GM23338 (cell line): Measurements from ENCODE around the gene TRAF5. TPM values are rescaled to one million over a fixed set of nuclear protein-coding genes. Genes with fewer than 3 reads are reported as not detected.

Experiments
- ATAC-seq: fragments of 200-7000 bp; cut with Tn5 transposase; 3 replicates; pipeline ENCODE4 v1.9.1; 2020
- DNase-seq: peaks from one replicate; pipeline ENCODE4 v3.0.0-alpha.2; 2015; ENCODE audit warnings: low spot score
- H2AFZ ChIP-seq: fragments of 200-600 bp; sonication (generic); 2 replicates; pipeline ENCODE4 v1.8.0; 2016; ENCODE audit warnings: antibody characterized with exemption, mild to moderate bottlenecking, moderate library complexity
- H3F3A ChIP-seq: fragments of 200-600 bp; sonication (generic); replicated peaks from 2 replicates; pipeline ENCODE4 v1.8.0; 2017; ENCODE audit warnings: antibody characterized with exemption, mixed run types, low read depth
- H3K27ac ChIP-seq: fragments of 200-600 bp; sonication (generic); 2 replicates; pipeline ENCODE4 v1.6.1; 2016; ENCODE audit warnings: low read depth
- H3K27me3 ChIP-seq: fragments of 200-600 bp; sonication (generic); 2 replicates; pipeline ENCODE4 v1.8.0; 2016; ENCODE audit warnings: mild to moderate bottlenecking, mixed run types, moderate library complexity; ENCODE audit not compliant: insufficient read depth
- H3K36me3 ChIP-seq: fragments of 200-600 bp; sonication (generic); 2 replicates; pipeline ENCODE4 v1.8.0; 2016; ENCODE audit warnings: mild to moderate bottlenecking; ENCODE audit not compliant: insufficient read depth
- H3K4me1 ChIP-seq: fragments of 200-600 bp; sonication (generic); 2 replicates; pipeline ENCODE4 v1.8.0; 2016; ENCODE audit warnings: mild to moderate bottlenecking, moderate library complexity; ENCODE audit not compliant: insufficient read depth
- H3K4me2 ChIP-seq: fragments of 200-600 bp; sonication (generic); 2 replicates; pipeline ENCODE4 v1.7.1; 2017; ENCODE audit warnings: mixed run types
- H3K4me3 ChIP-seq: fragments of 200-600 bp; sonication (generic); 2 replicates; pipeline ENCODE4 v1.6.1; 2016; ENCODE audit warnings: mixed run types
- H3K79me2 ChIP-seq: fragments of 200-600 bp; sonication (generic); replicated peaks from 2 replicates; pipeline ENCODE4 v1.8.0; 2017; ENCODE audit warnings: mild to moderate bottlenecking; ENCODE audit not compliant: insufficient read depth
- H3K9me2 ChIP-seq: fragments of 200-600 bp; sonication (generic); 2 replicates; pipeline ENCODE4 v1.8.0; 2017; ENCODE audit not compliant: insufficient read depth
- H4K20me1 ChIP-seq: fragments of 200-600 bp; sonication (generic); replicated peaks from 2 replicates; pipeline ENCODE4 v1.8.0; 2017; ENCODE audit warnings: mild to moderate bottlenecking; ENCODE audit not compliant: insufficient read depth
- H3K27ac Mint-ChIP-seq: 2 replicates; pipeline ENCODE4 v1.8.0; 2020; ENCODE audit warnings: inconsistent platforms, mild to moderate bottlenecking, moderate library complexity, mixed read lengths
- H3K27me3 Mint-ChIP-seq: 3 replicates; pipeline ENCODE4 v1.8.0; 2022; ENCODE audit warnings: low read depth, mild to moderate bottlenecking, moderate library complexity, mixed read lengths, inconsistent platforms; ENCODE audit not compliant: insufficient read depth, poor library complexity
- H3K36me3 Mint-ChIP-seq: 3 replicates; pipeline ENCODE4 v1.8.0; 2021; ENCODE audit warnings: low read depth, mild to moderate bottlenecking, inconsistent platforms, moderate library complexity, mixed read lengths
- H3K4me1 Mint-ChIP-seq: 3 replicates; pipeline ENCODE4 v1.8.0; 2020; ENCODE audit warnings: mild to moderate bottlenecking, inconsistent platforms, mixed read lengths
- H3K4me3 Mint-ChIP-seq: 3 replicates; pipeline ENCODE4 v1.8.0; 2021; ENCODE audit warnings: moderate library complexity, mild to moderate bottlenecking, inconsistent platforms, mixed read lengths
- H3K9me3 Mint-ChIP-seq: 3 replicates; pipeline ENCODE4 v1.8.0; 2020; ENCODE audit warnings: moderate library complexity, mild to moderate bottlenecking, inconsistent platforms, mixed read lengths
- CREB1 ChIP-seq: fragments of 250-450 bp; sonication (Bioruptor Pico); IDR thresholded peaks from 2 replicates; pipeline ENCODE4 v1.5.0; 2020; ENCODE audit warnings: low read depth, mild to moderate bottlenecking, moderate library complexity
- CTCF ChIP-seq, 2 experiments: fragments of 200-600 bp in 1 of 2; sonication (generic) in 1 of 2; conservative IDR thresholded peaks; 2 replicates each; pipeline versions ENCODE4 v1.5.1 to v1.6.1; 2016 to 2017; ENCODE audit warnings: antibody characterized with exemption in 2 of 2, low read depth in 2 of 2, mild to moderate bottlenecking in 2 of 2, moderate library complexity in 1 of 2
- ETS1 ChIP-seq: IDR thresholded peaks from 2 replicates; pipeline ENCODE4 v1.6.1; 2016; ENCODE audit warnings: antibody characterized with exemption
- EZH2 ChIP-seq: fragments of 200-600 bp; sonication (generic); IDR thresholded peaks from one replicate; pipeline ENCODE4 v1.8.0; 2017; ENCODE audit warnings: antibody characterized with exemption, mild to moderate bottlenecking, low read depth; ENCODE audit not compliant: unreplicated experiment
- EZH2phosphoT487 ChIP-seq: fragments of 200-600 bp; sonication (generic); IDR thresholded peaks from one replicate; pipeline ENCODE4 v1.8.1; 2018; ENCODE audit warnings: antibody characterized with exemption; ENCODE audit not compliant: unreplicated experiment
- JUNB ChIP-seq: IDR thresholded peaks from one replicate; pipeline ENCODE4 v1.6.1; 2016; ENCODE audit warnings: antibody characterized with exemption; ENCODE audit not compliant: unreplicated experiment
- NANOG ChIP-seq: IDR thresholded peaks from 2 replicates; pipeline ENCODE4 v1.6.1; 2016; ENCODE audit warnings: antibody characterized with exemption, borderline replicate concordance
- POLR2AphosphoS5 ChIP-seq: IDR thresholded peaks from 2 replicates; pipeline ENCODE4 v1.6.1; 2016; ENCODE audit warnings: antibody characterized with exemption, low read depth
- STAT1 ChIP-seq: IDR thresholded peaks from one replicate; pipeline ENCODE4 v1.6.1; 2016; ENCODE audit warnings: antibody characterized with exemption; ENCODE audit not compliant: unreplicated experiment
- ZNF114 ChIP-seq: fragments of 250-450 bp; sonication (Bioruptor Pico); IDR thresholded peaks from 2 replicates; pipeline ENCODE4 v1.5.0; 2020; ENCODE audit warnings: mild to moderate bottlenecking, moderate library complexity
- ZNF331 ChIP-seq: fragments of 250-450 bp; sonication (Bioruptor Pico); IDR thresholded peaks from 2 replicates; pipeline ENCODE4 v1.5.0; 2020; ENCODE audit warnings: low read depth, mild to moderate bottlenecking, moderate library complexity
- polyA plus RNA-seq: library from polyadenylated mRNA; unstranded; fragments of >200 nt; fragmentation: Nextera tagmentation; extraction: Ambion mirVana; gene quantifications from 2 replicates; pipeline ENCODE4 v1.2.1, GENCODE V29; 2016
- total RNA-seq: library from RNA; depleted of rRNA; stranded (reverse); fragments of >200 nt; shearing (Covaris generic); gene quantifications from 2 replicates; pipeline ENCODE4 v1.2.3, GENCODE V29; 2014
- TF ChIP-seq, protein P1 (sequence below): IDR thresholded peaks from one replicate; pipeline ENCODE4 v1.6.1; 2018; ENCODE audit warnings: antibody characterized with exemption; ENCODE audit not compliant: unreplicated experiment
- TF ChIP-seq, protein P2 (sequence below): fragments of 250-450 bp; sonication (Bioruptor Pico); IDR thresholded peaks from 2 replicates; pipeline ENCODE4 v1.5.0; 2020; ENCODE audit warnings: mild to moderate bottlenecking, moderate library complexity

Gene TRAF5
- total and polyA plus RNA-seq, 2 experiments from 2014 or later: 9.2 to 18.9 TPM

DNA sequence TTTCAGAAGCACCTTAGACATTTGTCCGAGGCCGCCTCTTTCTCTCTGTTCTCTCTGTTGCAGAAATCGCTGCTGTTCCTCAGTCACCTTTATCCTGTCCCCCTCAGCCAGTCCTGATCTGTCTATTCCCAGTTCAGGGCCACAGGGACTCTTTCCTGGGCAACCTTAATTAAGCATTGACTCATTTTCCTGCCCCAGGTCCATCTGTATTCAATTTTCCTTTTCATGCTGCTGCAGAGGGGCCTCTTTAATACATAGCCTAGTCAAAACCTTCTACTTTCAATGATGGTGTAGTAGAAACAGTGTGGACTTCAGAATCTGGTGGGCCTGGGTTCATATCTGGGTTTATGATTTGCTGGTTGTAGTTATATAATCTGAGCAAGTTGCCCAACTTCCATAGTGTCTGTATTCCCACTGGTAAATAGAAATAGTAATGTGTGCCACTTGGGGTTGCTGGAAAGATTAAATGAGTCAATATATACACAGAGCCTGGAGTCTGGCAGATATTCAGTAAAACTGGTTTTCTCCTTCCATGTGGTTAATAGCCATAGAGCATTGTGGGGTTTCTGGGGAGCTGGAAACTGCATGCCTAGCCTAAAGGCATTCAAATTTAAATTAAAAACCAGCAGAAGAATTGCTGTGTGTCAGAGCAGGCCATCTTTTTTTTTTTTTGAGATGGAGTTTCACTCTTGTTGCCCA, 4.5 kb downstream of the TRAF5 start:
- Histone ChIP-seq H3F3A (no peaks in the 10 kb centered on the region), H3K4me1 (peaks cover 39% of the 10 kb centered on the region), H3K36me3 (no peaks in the 10 kb centered on the region), H3K4me3 (no peak overlapping the region), H2AFZ (no peak overlapping the region), H3K27ac (no peak overlapping the region), H3K4me2 (no peak overlapping the region), H4K20me1 (no peaks in the 10 kb centered on the region; the same call in 1 of the 2 replicates), H3K9me2 (no peaks in the 10 kb centered on the region), H3K27me3 (peaks cover 12% of the 10 kb centered on the region), H3K79me2 (peaks cover 67% of the 10 kb centered on the region)
- no peak overlapping the region; the same call in 2 of the 3 replicates for H3K4me3 Mint-ChIP-seq
- H3K36me3 Mint-ChIP-seq: peaks cover 9% of the 10 kb centered on the region
- TF ChIP-seq NANOG (no peak), STAT1 (no peak), CTCF (conservative IDR thresholded peaks at IDR 0.05; ENCODE audit: low read depth in 2 of 2) (no peak), EZH2 (no peak), JUNB (no peak), CREB1 (CRISPR knock-in tag) (no peak), ZNF114 (CRISPR knock-in tag) (no peak), ZNF331 (no peak), ETS1 (no peak), EZH2phosphoT487 (no peak), POLR2AphosphoS5 (no peak)
- TF ChIP-seq, protein P1, sequence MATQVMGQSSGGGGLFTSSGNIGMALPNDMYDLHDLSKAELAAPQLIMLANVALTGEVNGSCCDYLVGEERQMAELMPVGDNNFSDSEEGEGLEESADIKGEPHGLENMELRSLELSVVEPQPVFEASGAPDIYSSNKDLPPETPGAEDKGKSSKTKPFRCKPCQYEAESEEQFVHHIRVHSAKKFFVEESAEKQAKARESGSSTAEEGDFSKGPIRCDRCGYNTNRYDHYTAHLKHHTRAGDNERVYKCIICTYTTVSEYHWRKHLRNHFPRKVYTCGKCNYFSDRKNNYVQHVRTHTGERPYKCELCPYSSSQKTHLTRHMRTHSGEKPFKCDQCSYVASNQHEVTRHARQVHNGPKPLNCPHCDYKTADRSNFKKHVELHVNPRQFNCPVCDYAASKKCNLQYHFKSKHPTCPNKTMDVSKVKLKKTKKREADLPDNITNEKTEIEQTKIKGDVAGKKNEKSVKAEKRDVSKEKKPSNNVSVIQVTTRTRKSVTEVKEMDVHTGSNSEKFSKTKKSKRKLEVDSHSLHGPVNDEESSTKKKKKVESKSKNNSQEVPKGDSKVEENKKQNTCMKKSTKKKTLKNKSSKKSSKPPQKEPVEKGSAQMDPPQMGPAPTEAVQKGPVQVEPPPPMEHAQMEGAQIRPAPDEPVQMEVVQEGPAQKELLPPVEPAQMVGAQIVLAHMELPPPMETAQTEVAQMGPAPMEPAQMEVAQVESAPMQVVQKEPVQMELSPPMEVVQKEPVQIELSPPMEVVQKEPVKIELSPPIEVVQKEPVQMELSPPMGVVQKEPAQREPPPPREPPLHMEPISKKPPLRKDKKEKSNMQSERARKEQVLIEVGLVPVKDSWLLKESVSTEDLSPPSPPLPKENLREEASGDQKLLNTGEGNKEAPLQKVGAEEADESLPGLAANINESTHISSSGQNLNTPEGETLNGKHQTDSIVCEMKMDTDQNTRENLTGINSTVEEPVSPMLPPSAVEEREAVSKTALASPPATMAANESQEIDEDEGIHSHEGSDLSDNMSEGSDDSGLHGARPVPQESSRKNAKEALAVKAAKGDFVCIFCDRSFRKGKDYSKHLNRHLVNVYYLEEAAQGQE: no peak
- TF ChIP-seq, protein P2, sequence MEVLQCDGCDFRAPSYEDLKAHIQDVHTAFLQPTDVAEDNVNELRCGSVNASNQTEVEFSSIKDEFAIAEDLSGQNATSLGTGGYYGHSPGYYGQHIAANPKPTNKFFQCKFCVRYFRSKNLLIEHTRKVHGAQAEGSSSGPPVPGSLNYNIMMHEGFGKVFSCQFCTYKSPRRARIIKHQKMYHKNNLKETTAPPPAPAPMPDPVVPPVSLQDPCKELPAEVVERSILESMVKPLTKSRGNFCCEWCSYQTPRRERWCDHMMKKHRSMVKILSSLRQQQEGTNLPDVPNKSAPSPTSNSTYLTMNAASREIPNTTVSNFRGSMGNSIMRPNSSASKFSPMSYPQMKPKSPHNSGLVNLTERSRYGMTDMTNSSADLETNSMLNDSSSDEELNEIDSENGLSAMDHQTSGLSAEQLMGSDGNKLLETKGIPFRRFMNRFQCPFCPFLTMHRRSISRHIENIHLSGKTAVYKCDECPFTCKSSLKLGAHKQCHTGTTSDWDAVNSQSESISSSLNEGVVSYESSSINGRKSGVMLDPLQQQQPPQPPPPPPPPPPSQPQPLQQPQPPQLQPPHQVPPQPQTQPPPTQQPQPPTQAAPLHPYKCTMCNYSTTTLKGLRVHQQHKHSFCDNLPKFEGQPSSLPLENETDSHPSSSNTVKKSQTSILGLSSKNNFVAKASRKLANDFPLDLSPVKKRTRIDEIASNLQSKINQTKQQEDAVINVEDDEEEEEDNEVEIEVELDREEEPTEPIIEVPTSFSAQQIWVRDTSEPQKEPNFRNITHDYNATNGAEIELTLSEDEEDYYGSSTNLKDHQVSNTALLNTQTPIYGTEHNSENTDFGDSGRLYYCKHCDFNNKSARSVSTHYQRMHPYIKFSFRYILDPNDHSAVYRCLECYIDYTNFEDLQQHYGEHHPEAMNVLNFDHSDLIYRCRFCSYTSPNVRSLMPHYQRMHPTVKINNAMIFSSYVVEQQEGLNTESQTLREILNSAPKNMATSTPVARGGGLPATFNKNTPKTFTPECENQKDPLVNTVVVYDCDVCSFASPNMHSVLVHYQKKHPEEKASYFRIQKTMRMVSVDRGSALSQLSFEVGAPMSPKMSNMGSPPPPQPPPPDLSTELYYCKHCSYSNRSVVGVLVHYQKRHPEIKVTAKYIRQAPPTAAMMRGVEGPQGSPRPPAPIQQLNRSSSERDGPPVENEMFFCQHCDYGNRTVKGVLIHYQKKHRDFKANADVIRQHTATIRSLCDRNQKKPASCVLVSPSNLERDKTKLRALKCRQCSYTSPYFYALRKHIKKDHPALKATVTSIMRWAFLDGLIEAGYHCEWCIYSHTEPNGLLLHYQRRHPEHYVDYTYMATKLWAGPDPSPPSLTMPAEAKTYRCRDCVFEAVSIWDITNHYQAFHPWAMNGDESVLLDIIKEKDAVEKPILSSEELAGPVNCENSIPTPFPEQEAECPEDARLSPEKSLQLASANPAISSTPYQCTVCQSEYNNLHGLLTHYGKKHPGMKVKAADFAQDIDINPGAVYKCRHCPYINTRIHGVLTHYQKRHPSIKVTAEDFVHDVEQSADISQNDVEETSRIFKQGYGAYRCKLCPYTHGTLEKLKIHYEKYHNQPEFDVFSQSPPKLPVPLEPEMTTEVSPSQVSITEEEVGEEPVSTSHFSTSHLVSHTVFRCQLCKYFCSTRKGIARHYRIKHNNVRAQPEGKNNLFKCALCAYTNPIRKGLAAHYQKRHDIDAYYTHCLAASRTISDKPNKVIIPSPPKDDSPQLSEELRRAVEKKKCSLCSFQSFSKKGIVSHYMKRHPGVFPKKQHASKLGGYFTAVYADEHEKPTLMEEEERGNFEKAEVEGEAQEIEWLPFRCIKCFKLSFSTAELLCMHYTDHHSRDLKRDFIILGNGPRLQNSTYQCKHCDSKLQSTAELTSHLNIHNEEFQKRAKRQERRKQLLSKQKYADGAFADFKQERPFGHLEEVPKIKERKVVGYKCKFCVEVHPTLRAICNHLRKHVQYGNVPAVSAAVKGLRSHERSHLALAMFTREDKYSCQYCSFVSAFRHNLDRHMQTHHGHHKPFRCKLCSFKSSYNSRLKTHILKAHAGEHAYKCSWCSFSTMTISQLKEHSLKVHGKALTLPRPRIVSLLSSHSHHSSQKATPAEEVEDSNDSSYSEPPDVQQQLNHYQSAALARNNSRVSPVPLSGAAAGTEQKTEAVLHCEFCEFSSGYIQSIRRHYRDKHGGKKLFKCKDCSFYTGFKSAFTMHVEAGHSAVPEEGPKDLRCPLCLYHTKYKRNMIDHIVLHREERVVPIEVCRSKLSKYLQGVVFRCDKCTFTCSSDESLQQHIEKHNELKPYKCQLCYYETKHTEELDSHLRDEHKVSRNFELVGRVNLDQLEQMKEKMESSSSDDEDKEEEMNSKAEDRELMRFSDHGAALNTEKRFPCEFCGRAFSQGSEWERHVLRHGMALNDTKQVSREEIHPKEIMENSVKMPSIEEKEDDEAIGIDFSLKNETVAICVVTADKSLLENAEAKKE (CRISPR knock-in tag): no peak
- ATAC-seq (no peak), DNase-seq (no peak)
- no peak overlapping the region for H3K27ac Mint-ChIP-seq
- H3K9me3 Mint-ChIP-seq: no peaks in the 10 kb centered on the region
- peaks cover 10% of the 10 kb centered on the region for H3K27me3 Mint-ChIP-seq
- peaks cover 58% of the 10 kb centered on the region for H3K4me1 Mint-ChIP-seq
